MCF 10A (cell line): ENCODE results near the gene GPATCH1. TPM values are rescaled to one million over a fixed set of nuclear protein-coding genes. Genes with fewer than 3 reads are reported as not detected.

Experiments used
- BruUV-seq: library from RNA; stranded (reverse); fragments of 400-500 nt; replicated peaks from 2 replicates; lab custom pipeline; 2021; lab: Mats Ljungman, UMichigan
- CTCF ChIA-PET: fragments of 300-600 bp; sonication (Branson Sonifier 250); formaldehyde crosslinking; extraction: SDS; loops from one replicate; lab custom pipeline; 2021; ENCODE audit warnings: antibody characterized with exemption, inconsistent platforms; lab: Yijun Ruan, JAX
- POLR2A ChIA-PET: fragments of 300-600, 350-650 bp; sonication (Branson Sonifier 250); formaldehyde crosslinking; extraction: SDS; loops from one replicate; lab custom pipeline; 2020; ENCODE audit warnings: antibody characterized with exemption, inconsistent platforms; lab: Yijun Ruan, JAX
- DNase-seq: peaks from one replicate; pipeline ENCODE4 v3.0.0-alpha.2; 2018; ENCODE audit not compliant: unreplicated experiment
- H3K27ac Mint-ChIP-seq: one replicate; pipeline ENCODE4 v1.8.0; 2022; ENCODE audit warnings: mild to moderate bottlenecking, low read depth, mixed read lengths; ENCODE audit not compliant: unreplicated experiment
- H3K27me3 Mint-ChIP-seq: one replicate; pipeline ENCODE4 v1.8.0; 2022; ENCODE audit warnings: mixed read lengths; ENCODE audit not compliant: insufficient read depth, unreplicated experiment
- H3K36me3 Mint-ChIP-seq: one replicate; pipeline ENCODE4 v1.8.0; 2022; ENCODE audit warnings: mild to moderate bottlenecking, moderate library complexity, mixed read lengths; ENCODE audit not compliant: insufficient read depth, unreplicated experiment
- H3K4me1 Mint-ChIP-seq: one replicate; pipeline ENCODE4 v1.8.0; 2022; ENCODE audit warnings: mixed read lengths; ENCODE audit not compliant: insufficient read depth, unreplicated experiment
- H3K4me3 Mint-ChIP-seq: one replicate; pipeline ENCODE4 v1.8.0; 2022; ENCODE audit warnings: mild to moderate bottlenecking, moderate library complexity, mixed read lengths; ENCODE audit not compliant: unreplicated experiment
- H3K9me3 Mint-ChIP-seq: one replicate; pipeline ENCODE4 v1.8.0; 2022; ENCODE audit warnings: mixed read lengths; ENCODE audit not compliant: unreplicated experiment
- CTCF ChIP-seq: fragments of 200-600 bp; IDR thresholded peaks from one replicate; pipeline ENCODE4 v1.8.0; 2022; ENCODE audit warnings: antibody characterized with exemption, mild to moderate bottlenecking; ENCODE audit not compliant: unreplicated experiment
- intact Hi-C: fragments of 100-400 bp; cut with micrococcal nuclease; formaldehyde crosslinking; loops from 2 replicates; pipeline ENCODE4 v1.14.1; 2022
- total RNA-seq: library from RNA; stranded (reverse); gene quantifications from 2 replicates; pipeline ENCODE4 v1.2.3, GENCODE V29; 2022

GPATCH1 gene
- total RNA-seq, 1 experiment from 2014 or later: 5.1 TPM

DNA sequence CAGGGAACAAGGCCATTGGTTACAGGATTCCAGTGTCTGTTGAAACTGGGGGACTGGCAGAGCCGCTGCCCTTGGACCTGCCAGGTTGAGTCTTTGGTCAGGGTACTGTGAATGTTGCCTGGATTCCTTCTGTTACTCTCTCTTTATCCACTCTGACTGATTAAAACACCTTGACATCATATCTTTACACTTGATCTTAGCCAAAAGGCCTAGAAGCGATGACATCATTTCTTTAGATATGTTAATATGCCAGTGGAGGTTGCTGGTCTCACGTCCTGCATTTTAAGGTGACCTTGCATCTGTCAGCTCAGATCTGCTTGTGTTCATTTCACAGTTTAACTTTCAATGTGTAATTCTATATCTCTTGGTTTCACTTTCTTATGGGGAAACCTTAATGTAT, 9.2 kb downstream of the GPATCH1 start:
- no peaks in the 10 kb centered on the region for H3K9me3 Mint-ChIP-seq
- H3K36me3 Mint-ChIP-seq: peaks cover 60% of the 10 kb centered on the region
- no peak for DNase-seq
- H3K27ac Mint-ChIP-seq: no peak overlapping the region
- H3K4me1 Mint-ChIP-seq: no peaks in the 10 kb centered on the region
- intact Hi-C loops: no loop called here
- no peaks in the 10 kb centered on the region for H3K27me3 Mint-ChIP-seq
- no peak overlapping the region for H3K4me3 Mint-ChIP-seq
- no peak for TF ChIP-seq CTCF
- no TSS peak for BruUV-seq
- ChIA-PET CTCF (interaction anchor here (0.7 kb wide), 1 partner anchor 593 kb away, joined by 3 read pairs; no protein-coding TSS in a partner anchor), POLR2A (interaction anchor here (1.2 kb wide), 1 partner anchor 9 kb away, joined by 6 read pairs; the partner anchor contains the start of gene GPATCH1)

DNA sequence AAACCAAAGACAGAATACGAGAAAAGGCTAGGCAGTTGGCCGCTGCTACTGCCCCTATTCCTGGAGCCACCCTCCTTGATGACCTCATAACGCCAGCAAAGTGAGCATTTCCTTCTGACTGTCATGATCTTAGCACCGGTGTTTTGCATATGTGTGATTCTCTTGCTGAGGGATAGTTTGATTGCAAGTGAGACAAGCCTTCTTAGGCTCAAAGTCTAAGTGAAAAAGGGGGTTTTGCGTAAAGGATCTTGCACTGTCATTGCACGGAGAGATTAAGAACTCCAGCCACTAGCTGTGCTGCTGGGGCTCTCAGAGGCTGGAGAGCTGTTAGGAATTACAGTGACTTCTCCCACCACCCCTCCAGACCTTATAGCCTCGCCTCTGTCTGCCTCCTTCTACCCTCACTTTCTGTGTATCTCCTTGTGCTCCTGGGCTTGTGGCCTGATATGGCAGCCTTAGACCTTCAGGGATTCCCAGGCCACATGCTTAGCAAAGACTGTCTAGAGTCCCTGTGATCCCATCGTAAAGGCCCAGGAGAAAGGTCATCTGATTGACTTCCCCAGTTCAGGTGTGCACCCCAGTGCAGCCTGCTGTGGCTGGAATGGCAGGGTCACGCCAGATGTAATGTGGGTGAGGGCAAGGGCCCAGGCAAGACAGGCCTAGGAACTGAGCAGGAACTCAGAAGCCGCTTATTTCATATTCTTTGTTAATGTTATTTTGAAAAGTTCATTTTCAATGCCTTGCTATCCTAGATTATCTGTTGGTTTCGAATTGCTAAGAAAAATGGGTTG, 12.6 kb downstream of the GPATCH1 start:
- peaks cover 75% of the 10 kb centered on the region for H3K36me3 Mint-ChIP-seq
- no peak for TF ChIP-seq CTCF
- CTCF ChIA-PET: no interaction called here
- no peaks in the 10 kb centered on the region for H3K27me3 Mint-ChIP-seq
- POLR2A ChIA-PET: interaction anchor here (0.6 to 0.7 kb wide), 2 partner anchors 11 to 46 kb away, joined by 3 read pairs; no protein-coding TSS in a partner anchor
- H3K4me3 Mint-ChIP-seq: no peak overlapping the region
- BruUV-seq: no TSS peak
- no peak for DNase-seq
- H3K9me3 Mint-ChIP-seq: no peaks in the 10 kb centered on the region
- H3K4me1 Mint-ChIP-seq: peaks cover 12% of the 10 kb centered on the region
- H3K27ac Mint-ChIP-seq: no peak overlapping the region
- intact Hi-C loops: no loop called here

DNA sequence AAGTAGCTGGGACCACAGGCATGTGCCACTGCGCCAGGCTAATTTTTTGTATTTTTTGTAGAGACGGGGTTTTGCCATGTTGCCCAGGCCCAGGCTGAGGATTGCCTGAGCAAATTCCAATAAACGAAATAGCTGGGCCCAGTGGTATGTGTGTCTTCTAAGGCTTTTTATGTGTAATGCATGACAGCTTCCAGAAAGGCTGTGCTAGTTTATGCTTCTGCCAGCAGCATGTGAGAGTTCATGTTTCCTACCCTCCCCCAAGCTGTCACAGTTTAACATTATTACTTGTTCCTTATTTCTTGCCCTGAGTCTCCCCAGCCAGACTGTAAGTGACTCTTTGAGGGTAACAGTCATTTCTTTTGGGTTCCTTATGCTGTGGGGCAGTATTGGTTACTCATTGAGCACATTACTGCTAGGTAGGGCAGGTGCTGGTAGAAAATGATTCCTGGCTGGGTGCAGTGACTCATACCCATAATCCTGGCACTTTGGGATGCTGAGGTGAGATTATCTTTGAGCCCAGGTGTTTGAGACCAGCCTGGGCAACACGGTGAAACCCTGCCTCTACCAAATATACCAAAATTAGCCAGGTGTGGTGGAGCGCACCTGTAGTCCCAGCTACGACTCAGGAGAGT, 13.6 kb downstream of the GPATCH1 start:
- H3K9me3 Mint-ChIP-seq: no peaks in the 10 kb centered on the region
- CTCF ChIA-PET: interaction anchor here (0.6 kb wide), 1 partner anchor 25 kb away, joined by 3 read pairs; no protein-coding TSS in a partner anchor
- POLR2A ChIA-PET: interaction anchor here (0.6 kb wide), 1 partner anchor 10 kb away, joined by 3 read pairs; no protein-coding TSS in a partner anchor
- H3K36me3 Mint-ChIP-seq: peaks cover 79% of the 10 kb centered on the region
- no peak for DNase-seq
- peaks cover 12% of the 10 kb centered on the region for H3K4me1 Mint-ChIP-seq
- TF ChIP-seq CTCF: no peak
- no peak overlapping the region for H3K4me3 Mint-ChIP-seq
- BruUV-seq: no TSS peak
- intact Hi-C loops: no loop called here
- no peak overlapping the region for H3K27ac Mint-ChIP-seq
- H3K27me3 Mint-ChIP-seq: no peaks in the 10 kb centered on the region

- Mint-ChIP-seq H3K4me3 (no peak overlapping the region), H3K27ac (no peak overlapping the region), H3K9me3 (no peaks in the 10 kb centered on the region), H3K4me1 (peaks cover 12% of the 10 kb centered on the region), H3K36me3 (peaks cover 84% of the 10 kb centered on the region), H3K27me3 (no peaks in the 10 kb centered on the region)
- intact Hi-C loops: no loop called here
- TF ChIP-seq CTCF: no peak
- BruUV-seq: no TSS peak
- POLR2A ChIA-PET: interaction anchor here (1.0 kb wide), 2 partner anchors 9 to 15 kb away, joined by 3 to 4 read pairs; partner anchors contain the start of gene GPATCH1
- CTCF ChIA-PET: interaction anchor here (0.7 to 2.5 kb wide), 2 partner anchors 22 to 438 kb away, joined by 3 to 10 read pairs; no protein-coding TSS in a partner anchor
- no peak for DNase-seq
These were observed 15.0 kb downstream of the GPATCH1 start for GRCh38 chr19:33096005-33096404.
